RWPE1 (cell line): ENCODE data around the gene DMRTC2.
A peak's percentile ranks its signal among the peaks of the same experiment; 100 is the strongest.

Experiments used
- CTCF ChIA-PET: fragments of 350-600 bp; sonication (Branson Sonifier 250); formaldehyde crosslinking; extraction: SDS; loops from one replicate; lab custom pipeline; 2021; lab: Yijun Ruan, JAX
- POLR2A ChIA-PET: fragments of 400-600 bp; formaldehyde crosslinking; extraction: SDS; loops from one replicate; lab custom pipeline; 2020; ENCODE audit warnings: antibody characterized with exemption; ENCODE audit not compliant: low non-redundant PET; lab: Yijun Ruan, JAX
- DNase-seq: peaks from one replicate; pipeline ENCODE4 v3.0.0; 2012; ENCODE audit warnings: low spot score
- H3K27ac ChIP-seq: fragments of 450-650 bp; 2 replicates; pipeline ENCODE4 v1.5.1; 2017
- CTCF ChIP-seq: fragments of 450-650 bp; conservative IDR thresholded peaks from 2 replicates; pipeline ENCODE4 v1.5.1; 2017; ENCODE audit warnings: low read depth, mild to moderate bottlenecking

Gene DMRTC2

DNA sequence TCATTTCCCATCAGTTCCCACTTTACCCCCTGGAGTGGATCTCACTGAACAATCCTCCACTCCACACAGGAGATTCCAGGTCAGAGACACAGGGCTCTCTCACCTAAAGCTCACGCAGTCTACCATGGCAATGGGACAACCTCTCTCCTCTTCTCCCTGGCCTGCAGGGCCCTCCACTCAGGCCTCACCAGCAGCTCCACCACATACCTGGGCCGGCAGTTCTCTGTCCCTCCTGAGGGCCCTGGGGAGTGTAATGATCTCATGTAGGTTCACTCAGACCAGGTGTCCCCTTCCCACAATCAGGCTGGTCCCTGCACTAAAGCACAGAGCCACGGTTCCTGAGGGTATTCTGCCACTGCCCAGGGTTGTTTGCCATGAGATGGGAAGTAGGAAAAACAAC, 32.9 kb upstream of the DMRTC2 start:
- CTCF ChIA-PET = interaction anchor here (0.5 to 0.6 kb wide), 2 partner anchors 17 to 24 kb away, joined by 3 to 7 read pairs; no protein-coding TSS in a partner anchor
- no peak for TF ChIP-seq CTCF
- POLR2A ChIA-PET = no interaction called here

GRCh38 chr19:41813911-41814310, 30.9 kb upstream of the DMRTC2 start:
- no peak overlapping the region for H3K27ac ChIP-seq
- POLR2A ChIA-PET = no interaction called here
- DNase-seq = no peak
- CTCF ChIA-PET = interaction anchor here (0.6 kb wide), 1 partner anchor 8 kb away, joined by 3 read pairs; no protein-coding TSS in a partner anchor
- no peak for TF ChIP-seq CTCF

More for the DNA sequence above, 32.9 kb upstream of the DMRTC2 start:
- H3K27ac ChIP-seq = no peak overlapping the region
- no peak for DNase-seq

- ChIA-PET POLR2A (no interaction called here), CTCF (no interaction called here)
- no peak overlapping the region for H3K27ac ChIP-seq
- DNase-seq = no peak
- no peak for TF ChIP-seq CTCF
Observed at GRCh38 chr19:41815301-41815700, 29.5 kb upstream of the DMRTC2 start.

DNA sequence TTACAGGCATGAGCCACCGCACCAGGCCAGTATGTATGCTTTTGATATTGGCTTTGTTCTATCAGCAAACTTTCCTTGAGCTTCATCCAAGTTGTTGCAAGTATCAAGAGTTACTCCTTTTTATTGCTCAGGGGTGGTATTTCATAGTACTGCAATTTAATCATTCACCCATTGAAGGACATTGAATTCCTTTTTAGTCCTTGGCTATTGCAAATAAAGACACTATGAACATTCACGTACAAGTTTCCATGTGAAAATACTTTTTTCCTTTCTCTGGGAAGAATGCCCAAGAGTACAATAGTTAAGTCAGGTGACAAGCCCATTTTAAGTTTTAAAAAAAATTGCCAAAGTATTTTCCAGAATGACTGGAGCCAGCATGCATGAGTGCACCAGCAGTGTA, 28.1 kb upstream of the DMRTC2 start:
- H3K27ac ChIP-seq = no peak overlapping the region
- ChIA-PET POLR2A (no interaction called here), CTCF (no interaction called here)
- no peak for TF ChIP-seq CTCF
- no peak for DNase-seq

- ChIA-PET POLR2A (no interaction called here), CTCF (interaction anchor here (0.6 to 1.9 kb wide), 4 partner anchors 7 to 28 kb away, joined by 3 to 12 read pairs (median 3); no protein-coding TSS in a partner anchor)
- no peak overlapping the region for H3K27ac ChIP-seq
- TF ChIP-seq CTCF = 0 out of 2 replicates have a peak, but pooled peaks have one; percentile 15
- DNase-seq = peak; percentile 59
Observed at GRCh38 chr19:41821003-41821735, 23.7 kb upstream of the DMRTC2 start.

DNA sequence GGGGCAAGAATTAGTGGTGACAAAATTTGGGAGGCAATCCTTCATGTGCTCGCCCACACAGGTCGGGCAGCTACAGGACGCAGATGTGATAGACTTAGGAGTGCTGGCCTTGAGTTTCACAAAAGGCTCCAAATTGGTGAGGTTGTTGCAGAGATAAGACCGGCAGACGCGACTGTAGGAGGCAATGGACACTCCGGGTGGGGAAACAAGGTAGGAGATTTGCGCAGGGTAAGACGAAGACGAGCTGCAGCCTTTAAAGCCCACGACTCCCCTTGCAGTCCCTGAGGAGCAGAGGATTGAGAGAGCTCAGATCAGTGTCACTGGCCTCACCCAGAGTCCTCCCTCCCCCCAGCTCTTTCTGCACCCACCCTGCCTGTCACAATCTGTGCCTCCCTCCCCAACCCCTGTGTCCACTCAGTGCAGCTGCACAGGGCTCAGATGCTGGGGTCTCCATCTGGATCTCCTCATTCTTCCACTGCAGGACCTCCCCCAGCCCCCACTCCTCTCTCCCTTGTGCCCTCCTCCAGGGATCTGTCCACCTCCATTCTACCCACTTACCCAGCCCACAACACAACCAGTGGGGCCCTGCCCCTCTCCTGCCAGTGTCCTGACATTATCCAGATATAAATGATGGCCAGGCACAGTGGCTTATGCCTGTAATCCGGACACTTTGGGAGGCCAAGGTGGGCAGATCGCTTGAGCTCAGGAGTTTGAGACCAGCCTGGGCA, 6.7 kb upstream of the DMRTC2 start:
- H3K27ac ChIP-seq = no peak overlapping the region
- no peak for DNase-seq
- TF ChIP-seq CTCF = no peak
- POLR2A ChIA-PET = no interaction called here
- CTCF ChIA-PET = interaction anchor here (1.3 kb wide), 1 partner anchor 45 kb away, joined by 10 read pairs; no protein-coding TSS in a partner anchor
